Gastroesophageal sphincter (tissue), 3 donors: ENCODE measurements around the gene APOBEC3A.

Experiments
- CTCF ChIP-seq, 4 experiments: fragments of 200-600 bp in 2 of 4; fragments of 450-650 bp in 2 of 4; sonication (generic) in 1 of 4; IDR thresholded peaks; one replicate each; pipeline ENCODE4 v1.5.1; 2017 to 2019; ENCODE audit warnings: antibody characterized with exemption in 4 of 4, mild to moderate bottlenecking in 2 of 4, moderate library complexity in 2 of 4
- EP300 ChIP-seq: sonication (generic); formaldehyde crosslinking; IDR thresholded peaks from one replicate; pipeline ENCODE4 v1.6.1; 2017; ENCODE audit warnings: antibody characterized with exemption, mild to moderate bottlenecking
- POLR2AphosphoS5 ChIP-seq: sonication (generic); formaldehyde crosslinking; IDR thresholded peaks from one replicate; pipeline ENCODE4 v1.6.1; 2017; ENCODE audit warnings: antibody characterized with exemption

- TF ChIP-seq CTCF (IDR thresholded peaks at IDR 0.05) (no peak), POLR2AphosphoS5 (no peak), EP300 (no peak)
Observed at GRCh38 chr22:38974826-38975175, 17.4 kb downstream of the APOBEC3A start.
